ENCODE measurements around the gene ASB2. TPM values are rescaled to one million over a fixed set of nuclear protein-coding genes. Genes with fewer than 3 reads are reported as not detected.
A peak's percentile ranks its signal among the peaks of the same experiment; 100 is the strongest.

The ASB2 gene
- total and polyA plus RNA-seq, 2 of the 13 experiments (the other 11 are each of a cell fraction or from before 2014, with no cell fraction given), result 0.82 to 4.1 TPM

DNA sequence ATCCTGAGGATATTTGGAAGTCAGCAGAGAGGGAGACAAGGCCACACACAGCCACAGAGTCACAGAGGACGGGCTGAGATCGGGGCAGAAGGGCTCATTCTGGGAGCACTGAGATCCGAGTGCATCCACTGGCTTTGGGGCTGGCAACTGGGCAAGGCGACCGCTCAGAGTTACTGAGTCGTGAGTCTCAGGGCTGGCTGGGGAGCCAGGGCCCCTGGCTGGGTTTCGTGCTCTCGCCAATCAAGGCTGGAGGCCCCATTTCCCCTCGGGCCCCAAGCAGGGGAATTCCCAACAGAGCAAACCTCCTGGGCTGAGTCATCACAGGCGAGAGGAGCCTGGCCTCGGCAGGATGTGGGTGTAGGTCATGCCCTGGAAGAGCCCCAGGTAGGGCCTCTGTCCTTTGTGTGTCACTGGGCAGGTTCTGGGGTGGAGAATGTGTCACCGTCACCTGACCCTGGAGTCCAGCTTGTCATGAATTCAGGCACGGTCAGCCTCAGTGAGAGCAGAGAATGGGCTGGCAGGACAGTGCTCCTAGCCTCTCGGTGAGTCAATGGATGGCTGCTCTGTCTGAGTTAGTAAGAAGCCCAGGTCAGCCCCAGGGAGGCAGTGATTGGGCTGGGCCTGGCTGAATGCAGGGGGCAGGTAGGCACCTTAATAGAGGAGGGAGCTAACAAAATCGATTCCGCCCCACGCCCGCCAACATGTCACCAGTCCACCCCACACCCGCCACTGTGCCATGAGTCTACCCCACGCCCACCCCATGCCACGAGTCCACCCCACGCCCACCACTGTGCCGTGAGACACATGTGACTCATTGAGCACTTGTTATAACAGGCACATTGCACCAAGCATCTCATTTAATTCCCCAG is 16.9 kb downstream of the ASB2 start (continued):
- TF ChIP-seq ZNF20 (CRISPR knock-in tag; IDR thresholded peaks at IDR 0.05) (no peak), KDM2A (CRISPR knock-in tag; IDR thresholded peaks at IDR 0.05; ENCODE audit: borderline replicate concordance, low read depth) (peak; percentile 81; the same call in 1 of the 2 replicates), ZNF605 (CRISPR knock-in tag; IDR thresholded peaks at IDR 0.05) (peak; percentile 96), ZNF12 (CRISPR knock-in tag; IDR thresholded peaks at IDR 0.05) (peak; percentile 58; the same call in 1 of the 2 replicates), MIER2 (CRISPR knock-in tag; IDR thresholded peaks at IDR 0.05) (peak; percentile 82; the same call in 1 of the 2 replicates), ZNF672 (CRISPR knock-in tag; IDR thresholded peaks at IDR 0.05) (no peak), TBL1XR1 (IDR thresholded peaks at IDR 0.05; ENCODE audit: borderline replicate concordance, low read length, partially characterized antibody) (peak; percentile 76), ZNF841 (CRISPR knock-in tag; IDR thresholded peaks at IDR 0.05; ENCODE audit: borderline replicate concordance) (no peak), PITX1 (CRISPR knock-in tag; IDR thresholded peaks at IDR 0.05) (peak; percentile 84), TCF7L2 (IDR thresholded peaks at IDR 0.05; ENCODE audit: low read depth, low read length) (no peak), KAT7 (CRISPR knock-in tag; IDR thresholded peaks at IDR 0.05; ENCODE audit: borderline replicate concordance) (no peak; the same call in 1 of the 2 replicates)
- TF ChIP-seq, protein P1, sequence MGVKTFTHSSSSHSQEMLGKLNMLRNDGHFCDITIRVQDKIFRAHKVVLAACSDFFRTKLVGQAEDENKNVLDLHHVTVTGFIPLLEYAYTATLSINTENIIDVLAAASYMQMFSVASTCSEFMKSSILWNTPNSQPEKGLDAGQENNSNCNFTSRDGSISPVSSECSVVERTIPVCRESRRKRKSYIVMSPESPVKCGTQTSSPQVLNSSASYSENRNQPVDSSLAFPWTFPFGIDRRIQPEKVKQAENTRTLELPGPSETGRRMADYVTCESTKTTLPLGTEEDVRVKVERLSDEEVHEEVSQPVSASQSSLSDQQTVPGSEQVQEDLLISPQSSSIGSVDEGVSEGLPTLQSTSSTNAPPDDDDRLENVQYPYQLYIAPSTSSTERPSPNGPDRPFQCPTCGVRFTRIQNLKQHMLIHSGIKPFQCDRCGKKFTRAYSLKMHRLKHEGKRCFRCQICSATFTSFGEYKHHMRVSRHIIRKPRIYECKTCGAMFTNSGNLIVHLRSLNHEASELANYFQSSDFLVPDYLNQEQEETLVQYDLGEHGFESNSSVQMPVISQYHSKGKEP (CRISPR knock-in tag; IDR thresholded peaks at IDR 0.05), result no peak
- TF ChIP-seq, protein P2, sequence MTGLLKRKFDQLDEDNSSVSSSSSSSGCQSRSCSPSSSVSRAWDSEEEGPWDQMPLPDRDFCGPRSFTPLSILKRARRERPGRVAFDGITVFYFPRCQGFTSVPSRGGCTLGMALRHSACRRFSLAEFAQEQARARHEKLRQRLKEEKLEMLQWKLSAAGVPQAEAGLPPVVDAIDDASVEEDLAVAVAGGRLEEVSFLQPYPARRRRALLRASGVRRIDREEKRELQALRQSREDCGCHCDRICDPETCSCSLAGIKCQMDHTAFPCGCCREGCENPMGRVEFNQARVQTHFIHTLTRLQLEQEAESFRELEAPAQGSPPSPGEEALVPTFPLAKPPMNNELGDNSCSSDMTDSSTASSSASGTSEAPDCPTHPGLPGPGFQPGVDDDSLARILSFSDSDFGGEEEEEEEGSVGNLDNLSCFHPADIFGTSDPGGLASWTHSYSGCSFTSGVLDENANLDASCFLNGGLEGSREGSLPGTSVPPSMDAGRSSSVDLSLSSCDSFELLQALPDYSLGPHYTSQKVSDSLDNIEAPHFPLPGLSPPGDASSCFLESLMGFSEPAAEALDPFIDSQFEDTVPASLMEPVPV (CRISPR knock-in tag; IDR thresholded peaks at IDR 0.05), result 0 out of 2 replicates have a peak, but pooled peaks have one; percentile 59
- TF ChIP-seq, protein P3, sequence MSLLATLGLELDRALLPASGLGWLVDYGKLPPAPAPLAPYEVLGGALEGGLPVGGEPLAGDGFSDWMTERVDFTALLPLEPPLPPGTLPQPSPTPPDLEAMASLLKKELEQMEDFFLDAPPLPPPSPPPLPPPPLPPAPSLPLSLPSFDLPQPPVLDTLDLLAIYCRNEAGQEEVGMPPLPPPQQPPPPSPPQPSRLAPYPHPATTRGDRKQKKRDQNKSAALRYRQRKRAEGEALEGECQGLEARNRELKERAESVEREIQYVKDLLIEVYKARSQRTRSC (CRISPR knock-in tag; IDR thresholded peaks at IDR 0.05; ENCODE audit: low read depth), result no peak
- TF ChIP-seq, protein P4, sequence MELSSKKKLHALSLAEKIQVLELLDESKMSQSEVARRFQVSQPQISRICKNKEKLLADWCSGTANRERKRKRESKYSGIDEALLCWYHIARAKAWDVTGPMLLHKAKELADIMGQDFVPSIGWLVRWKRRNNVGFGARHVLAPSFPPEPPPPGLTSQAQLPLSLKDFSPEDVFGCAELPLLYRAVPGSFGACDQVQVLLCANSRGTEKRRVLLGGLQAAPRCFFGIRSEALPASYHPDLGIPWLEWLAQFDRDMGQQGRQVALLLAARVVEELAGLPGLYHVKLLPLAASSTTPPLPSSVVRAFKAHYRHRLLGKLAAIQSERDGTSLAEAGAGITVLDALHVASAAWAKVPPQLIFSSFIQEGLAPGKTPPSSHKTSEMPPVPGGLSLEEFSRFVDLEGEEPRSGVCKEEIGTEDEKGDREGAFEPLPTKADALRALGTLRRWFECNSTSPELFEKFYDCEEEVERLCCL (CRISPR knock-in tag; IDR thresholded peaks at IDR 0.05; ENCODE audit: borderline replicate concordance), result peak; percentile 58; the same call in 1 of the 2 replicates
- TF ChIP-seq, protein P5, sequence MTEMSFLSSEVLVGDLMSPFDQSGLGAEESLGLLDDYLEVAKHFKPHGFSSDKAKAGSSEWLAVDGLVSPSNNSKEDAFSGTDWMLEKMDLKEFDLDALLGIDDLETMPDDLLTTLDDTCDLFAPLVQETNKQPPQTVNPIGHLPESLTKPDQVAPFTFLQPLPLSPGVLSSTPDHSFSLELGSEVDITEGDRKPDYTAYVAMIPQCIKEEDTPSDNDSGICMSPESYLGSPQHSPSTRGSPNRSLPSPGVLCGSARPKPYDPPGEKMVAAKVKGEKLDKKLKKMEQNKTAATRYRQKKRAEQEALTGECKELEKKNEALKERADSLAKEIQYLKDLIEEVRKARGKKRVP (CRISPR knock-in tag; IDR thresholded peaks at IDR 0.05), result peak in 1 of 2 experiments; percentile 75; a peak in 2 of 4 replicates
- TF ChIP-seq, protein P6, sequence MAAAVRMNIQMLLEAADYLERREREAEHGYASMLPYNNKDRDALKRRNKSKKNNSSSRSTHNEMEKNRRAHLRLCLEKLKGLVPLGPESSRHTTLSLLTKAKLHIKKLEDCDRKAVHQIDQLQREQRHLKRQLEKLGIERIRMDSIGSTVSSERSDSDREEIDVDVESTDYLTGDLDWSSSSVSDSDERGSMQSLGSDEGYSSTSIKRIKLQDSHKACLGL (CRISPR knock-in tag; IDR thresholded peaks at IDR 0.05), result no peak
- TF ChIP-seq, protein P7, sequence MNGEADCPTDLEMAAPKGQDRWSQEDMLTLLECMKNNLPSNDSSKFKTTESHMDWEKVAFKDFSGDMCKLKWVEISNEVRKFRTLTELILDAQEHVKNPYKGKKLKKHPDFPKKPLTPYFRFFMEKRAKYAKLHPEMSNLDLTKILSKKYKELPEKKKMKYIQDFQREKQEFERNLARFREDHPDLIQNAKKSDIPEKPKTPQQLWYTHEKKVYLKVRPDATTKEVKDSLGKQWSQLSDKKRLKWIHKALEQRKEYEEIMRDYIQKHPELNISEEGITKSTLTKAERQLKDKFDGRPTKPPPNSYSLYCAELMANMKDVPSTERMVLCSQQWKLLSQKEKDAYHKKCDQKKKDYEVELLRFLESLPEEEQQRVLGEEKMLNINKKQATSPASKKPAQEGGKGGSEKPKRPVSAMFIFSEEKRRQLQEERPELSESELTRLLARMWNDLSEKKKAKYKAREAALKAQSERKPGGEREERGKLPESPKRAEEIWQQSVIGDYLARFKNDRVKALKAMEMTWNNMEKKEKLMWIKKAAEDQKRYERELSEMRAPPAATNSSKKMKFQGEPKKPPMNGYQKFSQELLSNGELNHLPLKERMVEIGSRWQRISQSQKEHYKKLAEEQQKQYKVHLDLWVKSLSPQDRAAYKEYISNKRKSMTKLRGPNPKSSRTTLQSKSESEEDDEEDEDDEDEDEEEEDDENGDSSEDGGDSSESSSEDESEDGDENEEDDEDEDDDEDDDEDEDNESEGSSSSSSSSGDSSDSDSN (CRISPR knock-in tag; IDR thresholded peaks at IDR 0.05), result peak; percentile 83; the same call in 1 of the 2 replicates
